SU-DHL-6 (cell line): ENCODE measurements around the gene CS.
"Not testable (repeated sequence)": the region's sequence is repeated elsewhere in the genome, so short reads cannot be mapped to it uniquely, and the experiment has no call there.

Experiments used
- H2AFZ ChIP-seq: fragments of 200-600 bp; sonication (generic); 2 replicates; pipeline ENCODE4 v1.6.1; 2014; ENCODE audit warnings: low read depth, mild to moderate bottlenecking, moderate library complexity, mixed read lengths, antibody characterized with exemption, low read length; ENCODE audit not compliant: severe bottlenecking
- H3F3A ChIP-seq: fragments of 200-600 bp; shearing (Covaris generic); 2 replicates; pipeline ENCODE4 v1.6.0; 2016; ENCODE audit warnings: antibody characterized with exemption, mild to moderate bottlenecking; ENCODE audit not compliant: insufficient read depth
- H3K27ac ChIP-seq: fragments of 200-600 bp; sonication (generic); 2 replicates; pipeline ENCODE4 v1.5.1; 2016; ENCODE audit warnings: low read depth, mild to moderate bottlenecking, low read length, moderate library complexity, mixed read lengths
- H3K27me3 ChIP-seq: fragments of 200-600 bp; sonication (generic), shearing (Covaris generic); 2 replicates; pipeline ENCODE4 v1.6.0; 2014; ENCODE audit warnings: mild to moderate bottlenecking, low read length
- H3K36me3 ChIP-seq: fragments of 200-600 bp; sonication (generic); 2 replicates; pipeline ENCODE4 v1.6.1; 2014; ENCODE audit warnings: mild to moderate bottlenecking, low read length, mixed read lengths
- H3K4me2 ChIP-seq: fragments of 300-600, 200-600 bp; shearing (Covaris generic), sonication (generic); 2 replicates; pipeline ENCODE4 v1.6.0; 2014; ENCODE audit warnings: low read length, low read depth, mild to moderate bottlenecking; ENCODE audit not compliant: poor library complexity, severe bottlenecking
- H3K4me3 ChIP-seq: fragments of 200-600 bp; sonication (generic); 2 replicates; pipeline ENCODE4 v1.5.1; 2014; ENCODE audit warnings: antibody characterized with exemption, low read length, mild to moderate bottlenecking, mixed read lengths; ENCODE audit not compliant: insufficient read depth, poor library complexity, severe bottlenecking
- H3K79me2 ChIP-seq: fragments of 200-600 bp; sonication (generic); 2 replicates; pipeline ENCODE4 v1.6.1; 2014; ENCODE audit warnings: mild to moderate bottlenecking, low read length, moderate library complexity; ENCODE audit not compliant: insufficient read depth
- H3K9ac ChIP-seq: fragments of 200-600 bp; sonication (generic); 2 replicates; pipeline ENCODE4 v1.7.0; 2014; ENCODE audit warnings: mild to moderate bottlenecking, low read length
- H3K9me2 ChIP-seq: fragments of 200-600 bp; sonication (generic); replicated peaks from 2 replicates; pipeline ENCODE4 v1.6.1; 2014; ENCODE audit warnings: low read length; ENCODE audit not compliant: insufficient read depth
- H3K9me3 ChIP-seq: fragments of 200-600 bp; sonication (generic); 2 replicates; pipeline ENCODE4 v1.6.1; 2014; ENCODE audit warnings: low read length, mixed read lengths; ENCODE audit not compliant: insufficient read depth
- H4K20me1 ChIP-seq: fragments of 200-600 bp; sonication (generic); 2 replicates; pipeline ENCODE4 v1.6.1; 2014; ENCODE audit warnings: low read depth, mild to moderate bottlenecking, antibody characterized with exemption, low read length, moderate library complexity, mixed read lengths
- EZH2phosphoT487 ChIP-seq: fragments of 200-600 bp; sonication (generic), shearing (Covaris generic); conservative IDR thresholded peaks from 2 replicates; pipeline ENCODE4 v1.6.1; 2018; ENCODE audit warnings: mild to moderate bottlenecking, antibody characterized with exemption, low read length, moderate library complexity, mixed read lengths
- TF ChIP-seq, protein P1 (sequence below): fragments of 200-600 bp; sonication (generic); IDR thresholded peaks from one replicate; pipeline ENCODE4 v1.5.1; 2017; ENCODE audit warnings: antibody characterized with exemption, mild to moderate bottlenecking, low read length, moderate library complexity; ENCODE audit not compliant: insufficient read depth, poor library complexity, severe bottlenecking

The CS gene

DNA sequence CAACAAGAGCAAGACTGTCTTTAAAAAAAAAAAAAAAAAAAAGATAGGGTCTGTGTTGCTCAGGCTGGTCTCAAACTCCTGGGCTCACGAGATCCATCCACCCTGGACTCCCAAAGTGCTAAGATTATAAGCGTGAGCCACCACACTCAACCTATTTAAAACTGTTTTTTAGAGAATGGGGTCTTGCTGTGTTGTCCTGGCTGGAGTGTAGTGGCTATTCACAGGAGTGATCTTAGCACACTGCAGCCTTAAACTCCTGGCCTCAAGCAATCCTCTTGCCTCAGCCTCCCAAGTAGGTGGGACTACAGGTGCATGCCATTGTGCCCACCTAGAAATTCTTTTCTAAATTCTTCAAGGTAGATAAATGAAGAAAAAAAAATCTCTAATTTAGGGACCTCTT is 25.8 kb downstream of the CS start:
- H3K9me3 ChIP-seq = no peaks in the 10 kb centered on the region
- H3K9me2 ChIP-seq = no peaks in the 10 kb centered on the region
- H3K4me3 ChIP-seq = no peak overlapping the region
- no peak overlapping the region for H3K4me2 ChIP-seq
- H3K36me3 ChIP-seq = peaks cover 20% of the 10 kb centered on the region; the same call in 1 of the 2 replicates
- no peaks in the 10 kb centered on the region for H3K27me3 ChIP-seq
- H2AFZ ChIP-seq = no peak overlapping the region
- TF ChIP-seq, protein P1, sequence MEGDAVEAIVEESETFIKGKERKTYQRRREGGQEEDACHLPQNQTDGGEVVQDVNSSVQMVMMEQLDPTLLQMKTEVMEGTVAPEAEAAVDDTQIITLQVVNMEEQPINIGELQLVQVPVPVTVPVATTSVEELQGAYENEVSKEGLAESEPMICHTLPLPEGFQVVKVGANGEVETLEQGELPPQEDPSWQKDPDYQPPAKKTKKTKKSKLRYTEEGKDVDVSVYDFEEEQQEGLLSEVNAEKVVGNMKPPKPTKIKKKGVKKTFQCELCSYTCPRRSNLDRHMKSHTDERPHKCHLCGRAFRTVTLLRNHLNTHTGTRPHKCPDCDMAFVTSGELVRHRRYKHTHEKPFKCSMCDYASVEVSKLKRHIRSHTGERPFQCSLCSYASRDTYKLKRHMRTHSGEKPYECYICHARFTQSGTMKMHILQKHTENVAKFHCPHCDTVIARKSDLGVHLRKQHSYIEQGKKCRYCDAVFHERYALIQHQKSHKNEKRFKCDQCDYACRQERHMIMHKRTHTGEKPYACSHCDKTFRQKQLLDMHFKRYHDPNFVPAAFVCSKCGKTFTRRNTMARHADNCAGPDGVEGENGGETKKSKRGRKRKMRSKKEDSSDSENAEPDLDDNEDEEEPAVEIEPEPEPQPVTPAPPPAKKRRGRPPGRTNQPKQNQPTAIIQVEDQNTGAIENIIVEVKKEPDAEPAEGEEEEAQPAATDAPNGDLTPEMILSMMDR = no peak
- TF ChIP-seq EZH2phosphoT487 = no peak
- no peaks in the 10 kb centered on the region for H3K79me2 ChIP-seq
- H3K9ac ChIP-seq = no peak overlapping the region
- no peaks in the 10 kb centered on the region for H4K20me1 ChIP-seq
- H3K27ac ChIP-seq = no peak overlapping the region
- H3F3A ChIP-seq = peaks cover 15% of the 10 kb centered on the region

DNA sequence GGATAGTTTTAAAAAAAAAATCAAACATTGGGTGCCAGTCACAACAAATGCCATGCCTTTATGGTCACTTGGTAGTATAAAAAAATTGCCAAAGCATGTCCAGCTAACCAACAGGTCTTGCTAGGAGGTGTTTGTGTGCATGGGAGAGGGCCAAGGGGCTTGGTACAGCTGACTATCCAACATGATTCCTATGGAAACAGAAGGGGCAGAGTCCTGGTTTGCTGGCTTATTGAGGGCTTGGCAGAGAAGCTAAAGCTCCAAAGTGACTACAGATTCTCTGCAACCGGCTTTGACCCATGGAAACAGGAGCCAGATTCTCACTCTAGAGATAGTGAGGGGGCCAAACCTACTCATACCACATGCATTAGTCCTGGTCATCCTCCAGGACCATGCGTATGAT is 27.7 kb downstream of the CS start:
- H3K79me2 ChIP-seq, H3K9me2 ChIP-seq, H3K9ac ChIP-seq, H3K4me2 ChIP-seq, H3K27me3 ChIP-seq, H2AFZ ChIP-seq, H3K27ac ChIP-seq, H4K20me1 ChIP-seq, H3K4me3 ChIP-seq, H3K9me3 ChIP-seq: not testable (repeated sequence)
- Histone ChIP-seq H3F3A (peaks cover 30% of the 10 kb centered on the region), H3K36me3 (peaks cover 20% of the 10 kb centered on the region; the same call in 1 of the 2 replicates)

DNA sequence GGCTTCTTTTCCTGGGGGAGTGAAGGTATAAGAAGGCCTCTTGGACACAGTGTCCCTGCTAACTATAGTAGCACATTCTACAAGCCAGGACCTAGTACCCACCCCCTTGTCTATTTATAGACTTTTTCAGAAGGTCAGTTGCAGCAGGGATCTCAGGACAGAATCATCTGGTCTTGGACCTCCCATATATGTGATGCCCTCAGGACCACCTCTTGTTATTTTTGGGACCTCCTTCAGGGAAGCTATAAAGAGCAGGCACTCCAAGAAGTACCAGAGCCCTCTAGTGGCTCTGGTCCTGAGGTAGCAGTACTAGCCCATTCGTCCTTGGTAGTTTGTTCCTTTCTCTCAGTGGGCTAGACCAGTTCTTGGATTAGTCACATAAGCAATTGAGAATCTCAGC is 29.1 kb downstream of the CS start:
- H3K9ac ChIP-seq = no peak overlapping the region
- no peak overlapping the region for H3K4me3 ChIP-seq
- no peaks in the 10 kb centered on the region for H3K9me2 ChIP-seq
- no peak overlapping the region for H2AFZ ChIP-seq
- H3K27ac ChIP-seq = no peak overlapping the region
- TF ChIP-seq, protein P1 = no peak
- no peak for TF ChIP-seq EZH2phosphoT487
- no peaks in the 10 kb centered on the region for H3K27me3 ChIP-seq
- H3K79me2 ChIP-seq = no peaks in the 10 kb centered on the region
- no peaks in the 10 kb centered on the region for H3K9me3 ChIP-seq
- H3K36me3 ChIP-seq = peaks cover 20% of the 10 kb centered on the region; the same call in 1 of the 2 replicates
- peaks cover 34% of the 10 kb centered on the region for H3F3A ChIP-seq
- H4K20me1 ChIP-seq = no peaks in the 10 kb centered on the region
- H3K4me2 ChIP-seq = no peak overlapping the region

DNA sequence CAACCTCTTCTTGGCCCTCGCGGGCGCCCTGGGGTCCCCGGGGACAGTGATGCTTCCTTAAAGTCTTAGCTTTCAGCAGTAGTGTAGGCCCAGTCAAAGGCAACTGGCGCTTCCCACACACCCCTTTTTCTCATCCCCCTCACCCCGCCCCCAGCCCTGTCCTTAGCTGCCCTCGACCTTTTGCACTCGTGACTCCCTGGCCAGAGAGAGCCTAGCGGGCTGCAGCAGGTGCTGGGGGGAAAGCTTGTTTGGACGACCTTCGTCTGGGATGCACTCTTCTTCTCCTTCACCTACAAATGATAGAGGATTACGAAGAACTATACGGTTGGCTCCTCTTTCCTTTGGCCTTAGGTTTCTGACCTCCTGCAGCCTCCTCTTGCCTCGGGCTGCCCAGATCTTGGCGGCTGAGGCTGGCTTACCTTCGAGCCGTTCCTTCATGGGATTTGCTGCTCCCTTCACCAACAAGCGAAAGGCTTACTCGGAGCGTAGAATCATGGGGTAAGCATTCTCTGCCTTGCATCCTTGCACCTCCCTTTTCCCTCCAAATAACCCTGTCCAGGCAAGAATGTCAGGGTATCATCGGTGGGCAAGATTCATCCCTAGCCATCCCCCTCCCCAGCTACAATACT is 32.6 kb downstream of the CS start:
- Histone ChIP-seq H3K4me2 (peak overlapping the region; percentile 98), H3K27ac (peak overlapping the region; percentile 57), H3K27me3 (no peaks in the 10 kb centered on the region), H3K9me3 (no peaks in the 10 kb centered on the region), H3F3A (peaks cover 34% of the 10 kb centered on the region), H2AFZ (peak overlapping the region; percentile 81), H3K9me2 (no peaks in the 10 kb centered on the region), H3K36me3 (0 out of 2 replicates have a peak, but pooled peaks cover 6% of the 10 kb centered on the region), H3K79me2 (no peaks in the 10 kb centered on the region), H4K20me1 (no peaks in the 10 kb centered on the region), H3K4me3 (peak overlapping the region; percentile 77), H3K9ac (peak overlapping the region; percentile 74)
- TF ChIP-seq, protein P1 = no peak
- TF ChIP-seq EZH2phosphoT487 = no peak
